HG02938 (cell line): ENCODE results near the gene PHB1.

Source experiments
- ATAC-seq: cut with Tn5 transposase; IDR thresholded peaks from one replicate; pipeline ENCODE4 v1.9.1; 2021; ENCODE audit warnings: mild to moderate bottlenecking, moderate library complexity; ENCODE audit not compliant: unreplicated experiment

Gene PHB1

DNA sequence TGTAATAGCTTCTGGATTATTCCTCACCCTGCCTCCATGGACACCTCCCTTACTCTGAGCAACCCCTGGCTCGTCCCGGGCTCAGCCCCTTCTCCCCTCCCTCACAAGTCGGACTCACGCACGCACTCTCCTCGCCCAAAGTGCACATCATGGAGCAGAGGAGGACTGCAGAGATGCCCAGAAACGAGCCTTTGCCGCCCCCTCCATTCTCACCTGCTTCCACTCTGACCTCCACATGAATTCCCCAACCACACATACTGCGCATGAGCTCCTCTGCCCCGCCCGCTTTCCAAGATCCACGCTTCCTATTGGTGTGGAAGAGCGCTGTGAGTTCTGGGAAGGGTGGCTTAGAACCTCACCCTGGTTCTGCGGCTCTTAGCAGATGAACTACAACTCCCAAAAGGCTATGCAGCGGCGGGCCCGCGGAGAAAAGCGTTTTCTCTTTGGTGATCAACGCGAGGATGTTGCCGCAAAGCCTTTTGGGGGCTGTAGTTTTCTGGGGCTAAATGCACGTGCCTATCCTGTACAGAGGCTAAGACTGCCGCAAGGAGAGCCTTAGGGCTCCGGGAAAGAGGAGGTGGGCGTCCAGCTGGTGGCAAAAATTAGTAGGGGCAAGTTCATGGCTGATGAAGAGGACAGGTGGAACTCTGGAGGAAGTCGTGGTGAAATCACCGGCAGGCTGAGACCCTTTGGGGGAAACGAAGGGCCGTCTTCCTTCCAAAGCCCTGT, at the start of gene PHB1:
Gene PHB1, minus strand, starts transcription at position 261 of the 729 bp plus-strand sequence. CDS start 1,618 bp downstream, outside the sequence.
- ATAC-seq: peak; percentile 92

GRCh38 chr17:49464049-49464448, 49.4 kb upstream of the PHB1 start:
- ATAC-seq: no peak

GRCh38 chr17:49461580-49461979, 46.9 kb upstream of the PHB1 start:
- no peak for ATAC-seq

- ATAC-seq: no peak
Observed at GRCh38 chr17:49460401-49460800, 45.7 kb upstream of the PHB1 start.

- no peak for ATAC-seq
Observed at GRCh38 chr17:49459401-49459984, 44.8 kb upstream of the PHB1 start.

DNA sequence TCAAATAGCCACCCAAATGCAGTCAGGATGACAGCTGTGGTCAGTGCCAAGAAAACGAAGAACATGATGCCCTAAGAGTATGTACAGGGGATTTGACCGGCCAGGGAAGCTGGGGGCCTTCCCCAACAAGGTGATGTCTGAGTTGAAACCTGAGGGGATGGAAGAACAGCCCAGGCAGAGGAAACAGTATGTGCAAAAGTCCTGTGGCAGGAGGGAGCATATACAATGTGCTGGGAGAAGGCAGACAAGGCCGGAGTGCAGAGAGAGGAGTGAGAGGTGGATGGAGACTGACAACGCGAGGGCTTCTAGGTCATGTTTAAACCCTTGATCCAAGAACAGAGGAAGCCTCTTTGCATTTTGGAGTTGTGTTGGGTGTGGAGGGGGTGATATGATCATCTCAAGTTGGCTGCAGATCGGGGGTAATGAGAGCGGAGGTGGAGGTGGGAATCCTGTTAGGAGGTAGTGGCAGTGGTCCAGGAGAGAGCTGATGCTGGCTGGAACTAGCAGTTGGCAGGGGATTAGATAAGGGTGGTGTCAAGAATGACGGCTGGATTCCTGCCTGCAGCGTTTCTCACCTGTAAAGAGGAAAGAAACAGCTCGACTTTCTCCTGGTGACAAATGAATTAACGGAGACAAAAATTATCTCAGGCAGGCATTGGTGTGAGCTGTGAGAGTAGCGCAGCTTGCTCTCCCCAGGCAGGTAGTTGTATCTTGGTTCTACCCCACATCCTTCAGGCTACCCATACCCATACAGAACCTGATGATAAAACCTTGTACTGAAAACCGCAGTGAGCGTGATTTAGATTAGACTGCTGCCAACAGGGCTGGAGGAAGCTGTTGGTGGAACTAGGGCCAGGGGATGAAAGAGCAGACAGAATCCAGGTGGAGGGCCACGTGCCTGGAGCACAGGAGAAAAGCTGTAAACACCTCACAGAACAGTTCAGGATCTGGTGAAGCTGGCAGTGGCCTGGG, 43.2 kb upstream of the PHB1 start:
- ATAC-seq: no peak

DNA sequence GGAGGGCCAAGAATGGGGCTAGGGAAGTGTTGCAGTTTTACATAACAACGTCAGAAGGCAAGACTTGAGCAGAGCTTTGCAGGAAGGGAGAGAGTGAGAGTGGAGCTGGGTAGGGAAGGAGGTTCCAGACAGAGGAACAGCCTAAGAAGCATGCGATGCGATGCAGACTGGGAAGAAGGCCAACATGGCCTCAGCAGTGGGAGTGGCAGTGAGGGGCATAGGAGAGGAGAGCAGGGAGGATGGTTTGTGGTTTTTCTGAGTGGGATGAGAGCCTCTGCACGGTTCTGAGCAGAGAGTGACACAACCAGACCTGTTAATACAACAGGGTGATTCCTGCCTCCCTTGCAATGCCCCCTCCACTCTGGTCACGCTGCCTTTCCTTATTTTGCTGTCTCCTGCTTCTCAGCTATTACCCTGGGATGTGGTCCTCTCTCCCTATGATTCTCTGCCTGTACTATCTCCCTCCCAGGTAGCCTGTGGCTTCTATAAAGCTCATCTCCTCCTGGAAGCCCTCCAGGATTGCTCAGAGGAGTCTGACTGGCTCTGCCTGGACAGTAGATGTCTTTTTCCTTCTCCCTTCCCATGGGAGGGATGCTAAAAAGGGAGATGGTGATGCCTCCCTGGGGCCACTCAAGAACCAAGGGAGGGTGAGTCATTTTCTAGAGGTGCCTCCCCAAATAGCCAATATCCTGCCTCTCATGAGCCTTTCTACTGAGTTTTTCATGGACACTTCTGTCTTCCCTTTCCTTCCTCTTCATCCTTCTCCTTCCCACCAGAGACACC, 41.7 kb upstream of the PHB1 start:
- ATAC-seq: no peak

DNA sequence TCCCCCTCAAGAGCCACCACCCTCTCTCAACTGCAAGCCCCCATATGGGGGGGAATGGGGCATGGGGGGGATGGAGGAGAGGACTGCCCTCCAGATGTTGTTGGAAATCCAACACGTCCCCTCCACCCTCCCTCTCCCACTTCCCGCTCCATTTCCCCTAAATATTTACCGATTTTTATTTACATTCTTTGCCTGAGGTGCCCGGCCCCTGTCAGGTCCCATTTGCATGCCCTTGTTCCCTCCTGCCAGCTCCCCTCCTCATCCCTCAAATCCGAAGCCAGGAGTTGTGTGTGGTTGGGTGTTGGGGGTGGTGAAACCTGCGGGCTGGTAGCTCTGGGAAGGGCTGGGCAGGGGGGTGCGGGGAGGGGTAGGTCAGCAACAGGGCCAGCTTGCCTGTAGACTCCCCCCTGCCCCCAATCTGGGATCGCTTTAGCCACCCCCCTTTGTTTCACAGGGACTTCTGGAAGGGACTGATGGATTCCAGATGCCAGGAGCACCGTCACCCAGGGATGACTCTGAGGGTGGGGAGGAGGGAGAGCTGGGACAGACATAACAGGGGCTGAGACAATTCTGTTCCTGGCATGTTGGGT, 40.7 kb upstream of the PHB1 start:
- ATAC-seq: no peak

- ATAC-seq: no peak
Observed at GRCh38 chr17:49454050-49454449, 39.4 kb upstream of the PHB1 start.

- no peak for ATAC-seq
Observed at GRCh38 chr17:49452661-49453060, 38.0 kb upstream of the PHB1 start.

DNA sequence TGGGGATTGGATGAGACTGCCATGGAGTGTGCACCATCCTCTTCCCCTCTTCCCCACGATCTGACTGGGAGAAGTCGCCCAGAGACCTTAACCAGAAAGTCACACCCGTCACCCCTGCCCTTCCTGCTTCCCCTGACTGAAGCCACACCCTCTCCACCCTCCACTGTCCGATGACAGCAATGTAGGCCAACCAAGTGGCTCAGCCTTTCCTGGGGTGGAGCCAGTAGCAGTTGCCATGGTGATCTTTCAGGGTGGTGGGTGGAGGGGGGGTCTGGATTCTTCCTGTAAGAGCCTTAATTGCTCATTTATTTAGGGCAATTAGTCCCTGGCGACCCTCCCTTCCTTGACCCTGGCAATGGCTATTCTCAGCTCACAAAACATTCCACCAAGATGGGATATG, 37.5 kb upstream of the PHB1 start:
- no peak for ATAC-seq

GRCh38 chr17:49450735-49451134, 36.1 kb upstream of the PHB1 start:
- ATAC-seq: no peak

DNA sequence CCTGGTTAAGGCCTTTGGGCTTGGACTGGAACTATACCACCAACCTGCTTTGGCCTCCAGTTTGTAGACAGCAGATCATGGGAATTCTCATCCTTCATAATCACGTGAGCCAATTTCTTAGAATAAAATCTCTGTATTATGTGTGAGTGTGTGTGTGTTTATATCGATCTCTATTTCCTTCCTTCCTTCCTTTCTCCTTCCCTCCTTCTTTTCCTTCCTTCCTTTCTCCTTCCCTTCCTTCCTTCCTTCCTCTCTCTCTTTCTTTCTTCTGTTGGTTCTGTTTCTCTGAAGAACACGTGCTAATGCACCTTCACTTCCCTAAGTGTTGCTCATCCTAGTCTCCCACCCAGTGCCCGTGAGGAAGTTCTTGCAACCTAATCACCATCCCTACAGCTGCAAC, 35.5 kb upstream of the PHB1 start:
- ATAC-seq: no peak

GRCh38 chr17:49447628-49448302, 33.1 kb upstream of the PHB1 start:
- no peak for ATAC-seq

GRCh38 chr17:49445591-49445990, 30.9 kb upstream of the PHB1 start:
- no peak for ATAC-seq

DNA sequence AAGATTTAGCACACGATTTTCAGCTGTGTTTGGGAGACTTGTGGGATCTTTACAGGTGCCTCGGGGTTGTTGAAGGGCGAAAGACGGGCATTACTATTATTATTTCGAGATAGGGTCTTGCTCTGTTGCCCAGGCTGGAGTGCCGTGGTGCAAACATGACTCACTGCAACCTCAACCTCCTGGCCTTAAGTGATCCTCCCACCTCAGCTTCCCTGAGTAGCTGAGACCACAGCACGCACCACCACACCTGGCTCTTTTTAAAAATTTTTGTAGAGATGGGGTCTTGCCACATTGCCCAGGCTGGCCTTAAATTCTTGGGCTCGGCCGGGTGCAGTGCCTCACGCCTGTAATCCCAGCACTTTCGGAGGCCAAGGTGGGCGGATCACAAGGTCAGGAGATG, 29.7 kb upstream of the PHB1 start:
- no peak for ATAC-seq

DNA sequence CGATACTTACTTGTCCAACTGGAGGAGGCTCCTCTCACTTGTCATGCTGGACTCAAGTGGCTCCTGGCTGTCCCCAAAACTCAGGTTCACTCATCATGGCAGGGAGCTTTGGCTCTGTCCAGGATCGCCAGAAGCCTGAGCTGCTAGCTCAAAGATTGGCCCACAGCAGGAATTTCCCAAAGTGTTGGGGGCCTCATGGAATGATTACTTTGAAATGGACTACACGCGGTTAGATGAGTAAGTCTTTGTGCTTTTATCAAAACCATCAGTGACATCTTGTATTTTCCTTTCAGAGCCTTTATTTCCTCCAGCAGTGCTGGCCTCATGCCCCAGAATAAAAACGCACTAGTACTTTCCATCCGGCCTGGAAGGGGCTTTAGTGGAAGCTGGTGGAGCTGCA, 29.2 kb upstream of the PHB1 start:
- ATAC-seq: no peak

GRCh38 chr17:49442041-49442440, 27.4 kb upstream of the PHB1 start:
- no peak for ATAC-seq

DNA sequence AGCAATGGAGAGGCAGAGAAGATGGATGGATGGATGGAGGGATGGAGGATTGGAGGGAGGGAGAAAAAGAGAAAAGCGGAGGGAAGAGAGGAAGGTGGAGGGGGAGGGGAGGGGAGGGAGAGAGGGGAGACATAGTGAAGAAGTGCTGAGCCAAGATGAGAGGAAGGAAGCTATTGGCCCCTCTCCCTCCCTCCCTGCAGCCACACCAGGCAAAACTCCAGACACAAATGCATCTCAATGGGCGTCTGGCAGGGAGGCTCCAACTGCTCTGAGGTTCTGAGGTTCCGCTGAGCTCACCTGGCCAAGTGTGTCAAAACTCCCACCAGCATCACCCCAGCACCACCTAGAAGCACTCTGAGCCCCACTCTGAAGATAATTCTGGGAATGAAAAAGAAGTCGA, 26.9 kb upstream of the PHB1 start:
- no peak for ATAC-seq

DNA sequence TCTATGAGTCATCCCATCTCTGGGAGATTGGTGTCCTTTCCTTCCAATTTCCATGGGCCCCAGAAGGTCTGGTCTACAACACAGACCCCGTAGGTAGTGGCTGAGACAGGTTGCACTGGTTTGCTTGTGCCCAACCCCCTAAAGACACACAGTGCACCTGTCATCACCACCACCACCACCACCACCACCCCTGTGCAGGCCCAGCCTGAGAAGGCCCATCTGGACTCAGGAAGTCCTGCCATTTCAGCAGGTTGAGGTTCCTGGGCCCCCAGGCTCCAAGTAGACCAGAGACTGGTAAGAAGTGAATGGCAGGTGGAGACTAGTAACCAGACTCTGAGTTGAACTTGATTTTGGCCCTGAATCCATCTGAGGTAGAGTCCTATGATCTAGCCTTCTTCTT, 25.9 kb upstream of the PHB1 start:
- ATAC-seq: no peak
